OCI-LY3 (cell line): Measurements from ENCODE around the gene FZR1.

ENCODE experiments used
- CTCF ChIP-seq: fragments of 200-600, 300-600 bp; sonication (generic); IDR thresholded peaks from 2 replicates; pipeline ENCODE4 v1.5.1; 2014; ENCODE audit warnings: antibody characterized with exemption, low read length, low read depth
- EZH2phosphoT487 ChIP-seq: fragments of 200-600 bp; shearing (Covaris generic); IDR thresholded peaks from 2 replicates; pipeline ENCODE4 v1.6.1; 2018; ENCODE audit warnings: antibody characterized with exemption, mixed run types, low read depth

GRCh38 chr19:3551792-3552095 is 45.6 kb downstream of the FZR1 start:
- TF ChIP-seq EZH2phosphoT487 (no peak), CTCF (no peak)
